GM19463 (cell line): ENCODE results near the gene CYSLTR1.
"Not testable (repeated sequence)": the region's sequence is repeated elsewhere in the genome, so short reads cannot be mapped to it uniquely, and the experiment has no call there.

ENCODE experiments used
- ATAC-seq: cut with Tn5 transposase; IDR thresholded peaks from one replicate; pipeline ENCODE4 v1.9.1; 2021; ENCODE audit warnings: mild to moderate bottlenecking, moderate library complexity; ENCODE audit not compliant: unreplicated experiment

Gene CYSLTR1

DNA sequence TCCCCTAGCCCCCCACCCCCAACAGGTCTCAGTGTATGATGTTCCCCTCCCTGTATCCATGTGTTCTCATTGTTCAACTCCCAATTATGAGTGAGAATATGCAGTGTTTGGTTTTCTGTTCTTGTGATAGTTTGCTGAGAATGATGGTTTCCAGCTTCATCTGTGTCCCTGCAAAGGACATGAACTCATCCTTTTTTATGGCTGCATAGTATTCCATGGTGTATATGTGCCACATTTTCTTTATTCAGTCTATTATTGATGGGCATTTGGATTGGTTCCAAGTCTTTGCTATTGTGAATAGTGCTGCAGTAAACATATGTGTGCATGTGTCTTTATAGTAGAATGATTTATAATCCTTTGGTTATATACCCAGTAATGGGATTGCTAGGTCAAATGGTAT lies 101.4 kb downstream of the CYSLTR1 start:
- ATAC-seq, result not testable (repeated sequence)
